A673 (cell line): Measurements from ENCODE around the gene PDS5A. TPM values are rescaled to one million over a fixed set of nuclear protein-coding genes. Genes with fewer than 3 reads are reported as not detected.
"Not testable (repeated sequence)": the region's sequence is repeated elsewhere in the genome, so short reads cannot be mapped to it uniquely, and the experiment has no call there.

Experiments
- BruUV-seq: library from RNA; stranded (reverse); fragments of 400-500 nt; replicated peaks from 2 replicates; lab custom pipeline; 2021; lab: Mats Ljungman, UMichigan
- CTCF ChIA-PET: fragments of 300-600 bp; sonication (Branson Sonifier 250); formaldehyde crosslinking; loops from one replicate; lab custom pipeline; 2022; ENCODE audit warnings: antibody characterized with exemption; lab: Charles Lee
- POLR2A ChIA-PET: fragments of 300-600 bp; sonication (Branson Sonifier 250); formaldehyde crosslinking; loops from one replicate; lab custom pipeline; 2022; ENCODE audit warnings: antibody characterized with exemption; ENCODE audit not compliant: low non-redundant PET; lab: Charles Lee
- DNase-seq: peaks from one replicate; pipeline ENCODE4 v3.0.0-alpha.2; 2015; ENCODE audit warnings: low spot score
- H3K27ac ChIP-seq: fragments of 200-600 bp; sonication (generic); 2 replicates; pipeline ENCODE4 v1.5.1; 2016; ENCODE audit warnings: mixed run types, low read depth, mild to moderate bottlenecking, mixed read lengths, antibody characterized with exemption, low read length; ENCODE audit not compliant: poor library complexity, severe bottlenecking
- H3K27me3 ChIP-seq: fragments of 200-600 bp; sonication (generic); replicated peaks from 2 replicates; pipeline ENCODE4 v1.6.1; 2017; ENCODE audit warnings: mixed run types, low read depth, mild to moderate bottlenecking, mixed read lengths, antibody characterized with exemption, low read length; ENCODE audit not compliant: insufficient read depth, poor library complexity
- H3K36me3 ChIP-seq: fragments of 200-600 bp; sonication (generic); 2 replicates; pipeline ENCODE4 v1.6.1; 2016; ENCODE audit warnings: mixed run types, mild to moderate bottlenecking, mixed read lengths, antibody characterized with exemption, low read length; ENCODE audit not compliant: insufficient read depth, poor library complexity, severe bottlenecking
- H3K4me1 ChIP-seq: fragments of 200-600 bp; sonication (generic); 2 replicates; pipeline ENCODE4 v1.6.1; 2017; ENCODE audit warnings: mixed run types, mild to moderate bottlenecking, mixed read lengths, antibody characterized with exemption, low read length; ENCODE audit not compliant: insufficient read depth, poor library complexity, severe bottlenecking
- H3K4me3 ChIP-seq: fragments of 200-600 bp; sonication (generic); 2 replicates; pipeline ENCODE4 v1.5.1; 2016; ENCODE audit warnings: low read depth, mixed run types, mild to moderate bottlenecking, mixed read lengths, low read length; ENCODE audit not compliant: poor library complexity, severe bottlenecking
- H3K9me3 ChIP-seq: fragments of 200-600 bp; sonication (generic); 2 replicates; pipeline ENCODE4 v1.6.1; 2016; ENCODE audit warnings: mixed run types, low read depth, mild to moderate bottlenecking, mixed read lengths, antibody characterized with exemption, low read length; ENCODE audit not compliant: poor library complexity, severe bottlenecking
- EZH2 ChIP-seq: fragments of 200-600 bp; sonication (generic); IDR thresholded peaks from 2 replicates; pipeline ENCODE4 v1.6.1; 2017; ENCODE audit warnings: borderline replicate concordance, low read depth, mild to moderate bottlenecking, mixed read lengths, antibody characterized with exemption, low read length; ENCODE audit not compliant: poor library complexity, severe bottlenecking
- intact Hi-C: fragments of 100-400 bp; cut with micrococcal nuclease; formaldehyde crosslinking; loops from one replicate; pipeline ENCODE4 v1.10.0; 2022; ENCODE audit not compliant: unreplicated experiment
- total RNA-seq: library from RNA; stranded (reverse); gene quantifications from 2 replicates; pipeline ENCODE4 v1.2.3, GENCODE V29; 2021
- TF ChIP-seq, protein P1 (sequence below): fragments of 300-800, 200-600 bp; sonication (generic); conservative IDR thresholded peaks from 2 replicates; pipeline ENCODE4 v1.5.1; 2017; ENCODE audit warnings: low read depth, mild to moderate bottlenecking, antibody characterized with exemption, low read length, moderate library complexity, mixed read lengths

The PDS5A gene
- total RNA-seq, 1 experiment from 2014 or later = 104 TPM

DNA sequence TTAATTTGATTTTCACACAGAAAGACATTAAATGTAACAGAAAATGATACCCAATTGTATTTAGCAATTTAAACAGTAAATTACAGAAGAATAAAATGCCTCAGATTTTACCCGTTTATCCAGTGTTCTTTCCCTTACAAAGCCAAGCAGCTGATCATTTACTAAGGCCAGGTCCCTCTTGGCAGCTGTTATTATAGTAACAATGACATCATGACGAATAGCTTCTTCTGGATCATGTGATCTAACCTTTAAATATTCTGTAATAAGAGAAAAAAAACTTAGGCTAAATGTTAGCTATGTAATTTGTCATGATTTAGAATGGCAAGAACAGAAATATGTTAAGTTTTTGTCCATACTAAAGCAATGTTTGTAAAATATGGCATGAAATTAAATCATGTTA, 69.4 kb downstream of the PDS5A start:
- TF ChIP-seq, protein P1, sequence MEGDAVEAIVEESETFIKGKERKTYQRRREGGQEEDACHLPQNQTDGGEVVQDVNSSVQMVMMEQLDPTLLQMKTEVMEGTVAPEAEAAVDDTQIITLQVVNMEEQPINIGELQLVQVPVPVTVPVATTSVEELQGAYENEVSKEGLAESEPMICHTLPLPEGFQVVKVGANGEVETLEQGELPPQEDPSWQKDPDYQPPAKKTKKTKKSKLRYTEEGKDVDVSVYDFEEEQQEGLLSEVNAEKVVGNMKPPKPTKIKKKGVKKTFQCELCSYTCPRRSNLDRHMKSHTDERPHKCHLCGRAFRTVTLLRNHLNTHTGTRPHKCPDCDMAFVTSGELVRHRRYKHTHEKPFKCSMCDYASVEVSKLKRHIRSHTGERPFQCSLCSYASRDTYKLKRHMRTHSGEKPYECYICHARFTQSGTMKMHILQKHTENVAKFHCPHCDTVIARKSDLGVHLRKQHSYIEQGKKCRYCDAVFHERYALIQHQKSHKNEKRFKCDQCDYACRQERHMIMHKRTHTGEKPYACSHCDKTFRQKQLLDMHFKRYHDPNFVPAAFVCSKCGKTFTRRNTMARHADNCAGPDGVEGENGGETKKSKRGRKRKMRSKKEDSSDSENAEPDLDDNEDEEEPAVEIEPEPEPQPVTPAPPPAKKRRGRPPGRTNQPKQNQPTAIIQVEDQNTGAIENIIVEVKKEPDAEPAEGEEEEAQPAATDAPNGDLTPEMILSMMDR = no peak
- no peak for TF ChIP-seq EZH2
- intact Hi-C loops = no loop called here
- BruUV-seq = no TSS peak
- no peak for DNase-seq
- Histone ChIP-seq H3K4me3 (no peak overlapping the region), H3K27me3 (no peaks in the 10 kb centered on the region), H3K9me3 (no peaks in the 10 kb centered on the region), H3K36me3 (peaks cover 55% of the 10 kb centered on the region), H3K27ac (no peak overlapping the region), H3K4me1 (no peaks in the 10 kb centered on the region)
- ChIA-PET CTCF (no interaction called here), POLR2A (interaction anchor here (0.6 kb wide), 2 partner anchors 17 to 31 kb away, joined by 3 to 5 read pairs; no protein-coding TSS in a partner anchor)

DNA sequence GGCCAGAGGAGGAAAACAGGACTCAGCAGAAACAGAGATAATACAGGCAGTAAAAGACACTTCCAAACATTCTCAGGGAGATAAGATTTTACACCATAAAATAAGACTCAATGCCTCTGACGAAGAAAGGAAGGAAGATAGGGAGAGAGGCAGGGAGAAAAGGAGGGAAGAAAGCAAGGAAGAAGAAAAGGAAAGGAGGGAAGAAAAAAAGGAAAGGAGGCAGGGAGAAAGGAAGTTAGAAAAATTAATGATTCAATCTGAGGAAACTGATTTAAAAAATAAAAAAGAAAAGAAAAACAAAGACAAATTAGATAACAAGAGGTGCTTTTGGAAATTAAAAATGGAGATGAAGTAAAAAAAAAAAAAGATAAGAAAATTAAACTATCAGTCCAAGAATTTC, 72.1 kb downstream of the PDS5A start:
- POLR2A ChIA-PET = no interaction called here
- Histone ChIP-seq H3K36me3 (peaks cover 53% of the 10 kb centered on the region), H3K27ac (no peak overlapping the region), H3K4me1 (no peaks in the 10 kb centered on the region), H3K27me3 (no peaks in the 10 kb centered on the region), H3K4me3 (no peak overlapping the region), H3K9me3 (no peaks in the 10 kb centered on the region)
- BruUV-seq = no TSS peak
- CTCF ChIA-PET = no interaction called here
- TF ChIP-seq EZH2 = no peak
- TF ChIP-seq, protein P1 = no peak
- no peak for DNase-seq
- intact Hi-C loops = no loop called here

DNA sequence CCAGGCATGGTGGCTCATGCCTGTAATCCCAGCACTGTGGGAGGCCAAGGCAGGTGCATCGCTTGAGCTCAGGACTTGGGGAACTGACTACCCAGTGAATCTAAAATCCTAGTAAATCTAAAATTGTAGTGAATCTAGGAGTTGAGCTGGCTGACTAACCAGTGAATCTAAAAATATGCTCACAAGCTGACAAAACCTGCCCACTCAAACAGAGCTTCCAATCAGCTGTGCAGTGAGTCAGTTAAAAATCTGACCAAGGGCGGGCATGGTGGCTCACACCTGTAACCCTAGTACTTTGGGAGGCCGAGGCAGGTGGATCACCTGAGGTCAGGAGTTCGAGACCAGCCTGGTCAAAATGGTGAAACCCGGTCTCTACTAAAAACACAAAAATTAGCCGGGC, 72.7 kb downstream of the PDS5A start:
- H3K27me3 ChIP-seq, POLR2A ChIA-PET, DNase-seq, H3K4me1 ChIP-seq, intact Hi-C loops, BruUV-seq, CTCF ChIA-PET, H3K4me3 ChIP-seq, H3K9me3 ChIP-seq, H3K27ac ChIP-seq: not testable (repeated sequence)
- H3K36me3 ChIP-seq = peaks cover 55% of the 10 kb centered on the region

- TF ChIP-seq, protein P1 = no peak
- TF ChIP-seq EZH2 = no peak
- no peak for DNase-seq
- intact Hi-C loops = no loop called here
- Histone ChIP-seq H3K4me1 (no peaks in the 10 kb centered on the region), H3K27me3 (no peaks in the 10 kb centered on the region), H3K4me3 (no peak overlapping the region), H3K36me3 (peaks cover 72% of the 10 kb centered on the region), H3K27ac (no peak overlapping the region), H3K9me3 (no peaks in the 10 kb centered on the region)
- BruUV-seq = no TSS peak
- ChIA-PET POLR2A (no interaction called here), CTCF (no interaction called here)
Observed at GRCh38 chr4:39900966-39901365, 76.7 kb downstream of the PDS5A start.
